HG03558 (cell line): ENCODE measurements around the gene FYN.
A peak's percentile ranks its signal among the peaks of the same experiment; 100 is the strongest.

Experiments used
- ATAC-seq: cut with Tn5 transposase; IDR thresholded peaks from one replicate; pipeline ENCODE4 v1.9.1; 2021; ENCODE audit warnings: moderate number of reproducible peaks; ENCODE audit not compliant: unreplicated experiment; ENCODE audit errors: extremely low read depth

The FYN gene

GRCh38 chr6:111718326-111718725 lies 154.9 kb downstream of the FYN start:
- no peak for ATAC-seq

GRCh38 chr6:111717621-111718020 lies 155.6 kb downstream of the FYN start:
- no peak for ATAC-seq

- ATAC-seq: no peak
These were observed 156.9 kb downstream of the FYN start for GRCh38 chr6:111716325-111716724.

- ATAC-seq: no peak
These were observed 157.9 kb downstream of the FYN start for GRCh38 chr6:111715321-111715720.

- ATAC-seq: no peak
These were observed 158.6 kb downstream of the FYN start for GRCh38 chr6:111714416-111715270.

- no peak for ATAC-seq
These were observed 159.4 kb downstream of the FYN start for GRCh38 chr6:111713811-111714210.

GRCh38 chr6:111713236-111713635 lies 160.0 kb downstream of the FYN start:
- ATAC-seq: no peak

GRCh38 chr6:111711984-111712752 lies 161.1 kb downstream of the FYN start:
- ATAC-seq: no peak

GRCh38 chr6:111711476-111711875 lies 161.8 kb downstream of the FYN start:
- no peak for ATAC-seq

- ATAC-seq: no peak
These were observed 162.3 kb downstream of the FYN start for GRCh38 chr6:111710911-111711310.

GRCh38 chr6:111710439-111710838 lies 162.8 kb downstream of the FYN start:
- ATAC-seq: no peak

GRCh38 chr6:111709615-111710398 lies 163.4 kb downstream of the FYN start:
- peak; percentile 62 for ATAC-seq

GRCh38 chr6:111709201-111709600 lies 164.1 kb downstream of the FYN start:
- ATAC-seq: no peak

GRCh38 chr6:111707773-111708172 lies 165.5 kb downstream of the FYN start:
- no peak for ATAC-seq

- no peak for ATAC-seq
These were observed 166.3 kb downstream of the FYN start for GRCh38 chr6:111706841-111707391.

GRCh38 chr6:111703723-111704122 lies 169.5 kb downstream of the FYN start:
- ATAC-seq: no peak

GRCh38 chr6:111702268-111702667 lies 171.0 kb downstream of the FYN start:
- no peak for ATAC-seq

GRCh38 chr6:111701146-111701545 lies 172.1 kb downstream of the FYN start:
- no peak for ATAC-seq

GRCh38 chr6:111700135-111700690 lies 173.0 kb downstream of the FYN start:
- no peak for ATAC-seq

- no peak for ATAC-seq
These were observed 174.1 kb downstream of the FYN start for GRCh38 chr6:111699123-111699522.
